Muscle of arm (tissue), 12 donors: ENCODE data around the gene RGS1. TPM values are rescaled to one million over a fixed set of nuclear protein-coding genes. Genes with fewer than 3 reads are reported as not detected.

Source experiments
- DNase-seq: peaks from one replicate; pipeline ENCODE4 v3.0.0-alpha.2; 2013
- polyA plus RNA-seq, 12 donors: library from polyadenylated mRNA; unstranded; fragments of 120-200 nt; gene quantifications; one replicate each; pipeline ENCODE4 v1.2.1, GENCODE V29; 2013; ENCODE audit not compliant: insufficient read length in 12 of 12

RGS1 gene
- polyA plus RNA-seq, 12 donors: 1.2 to 17.4 (median 3.8) TPM; not detected in 1

DNA sequence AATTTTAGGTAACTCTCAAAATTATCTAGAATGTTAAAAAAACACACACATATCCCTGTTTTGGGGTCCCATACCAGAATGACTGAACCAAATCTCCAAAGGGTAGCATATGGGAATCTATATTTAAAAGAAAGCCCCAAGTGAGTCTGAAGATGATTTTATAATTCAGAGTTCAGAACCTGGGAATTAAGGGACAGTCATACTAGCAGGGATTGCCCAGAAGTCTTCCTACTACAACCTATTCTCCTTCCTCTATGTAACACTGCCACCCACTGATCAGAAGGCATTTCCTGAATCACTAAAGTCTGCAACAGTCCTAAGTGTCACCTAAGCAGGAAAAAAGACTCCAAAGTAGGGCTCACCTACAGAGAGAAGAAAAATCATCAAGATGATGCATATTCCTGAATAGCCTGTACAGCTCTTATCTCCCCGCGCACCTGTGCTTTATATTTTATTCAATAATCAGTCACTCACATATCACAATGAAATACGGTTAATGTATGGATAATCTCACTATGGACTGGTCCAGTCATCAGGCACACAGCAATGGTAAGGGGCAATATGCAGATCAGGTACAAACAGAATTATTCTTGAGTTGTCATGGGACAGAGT lies 4.9 kb downstream of the RGS1 start:
- peak; percentile 50 for DNase-seq

DNA sequence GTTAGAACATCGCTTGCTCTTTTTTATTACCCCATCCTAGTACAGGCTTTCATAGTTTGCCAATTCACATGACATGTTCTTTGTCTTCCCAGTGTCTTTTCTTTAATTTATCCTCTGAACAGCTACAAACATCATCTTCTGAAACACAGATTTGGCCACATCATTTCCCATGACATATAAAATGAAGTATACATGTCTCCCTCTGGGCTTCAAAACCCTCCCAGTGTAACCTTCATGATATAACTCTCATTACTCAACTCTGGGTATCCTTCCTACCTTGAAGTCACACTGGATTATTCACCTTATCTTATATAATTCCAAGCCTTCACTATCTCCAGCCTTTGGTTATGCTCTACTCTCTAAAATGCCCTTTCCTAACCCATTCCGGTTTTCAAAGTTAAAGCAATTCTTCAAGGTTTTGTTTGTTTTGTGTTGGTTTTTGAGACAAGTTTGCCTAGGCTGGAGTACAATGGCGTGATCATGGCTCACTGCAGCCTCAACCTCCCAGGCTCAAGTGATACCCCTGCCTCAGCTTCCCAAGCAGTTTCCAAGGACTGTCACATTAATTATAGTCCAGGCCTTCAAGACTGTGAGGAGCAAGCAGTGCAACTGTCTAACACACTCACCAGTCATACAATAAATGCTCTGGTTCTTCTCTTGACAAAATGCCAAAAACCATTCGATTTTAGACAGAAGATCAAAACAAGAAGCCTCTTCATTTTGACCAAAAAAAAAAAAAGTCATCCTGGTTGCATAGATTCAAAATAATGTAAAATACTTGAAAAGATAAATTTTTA lies 5.8 kb downstream of the RGS1 start:
- no peak for DNase-seq

GRCh38 chr1:192584866-192585265 lies 9.3 kb downstream of the RGS1 start:
- DNase-seq: no peak

- no peak for DNase-seq
These were observed 12.1 kb downstream of the RGS1 start for GRCh38 chr1:192587386-192588266.

DNA sequence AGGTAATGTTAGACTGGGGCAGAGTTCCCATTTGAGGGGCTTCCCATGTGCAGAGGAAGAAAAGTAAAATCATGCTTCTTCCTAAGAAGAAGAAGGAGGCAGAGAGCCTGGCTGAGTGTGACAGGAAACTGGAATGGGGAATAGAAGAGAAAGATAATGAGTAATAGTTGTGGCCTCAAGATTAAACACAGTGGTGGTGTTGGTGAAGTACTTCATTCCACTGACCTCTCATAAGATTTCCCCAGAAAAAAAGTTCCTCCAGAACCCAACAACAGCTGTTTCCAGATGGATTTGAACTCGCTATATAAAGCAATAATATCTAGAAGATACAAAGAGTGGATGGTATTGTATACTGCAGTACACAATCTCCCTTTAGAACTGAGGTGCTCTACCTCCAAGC lies 13.0 kb downstream of the RGS1 start:
- DNase-seq: no peak

DNA sequence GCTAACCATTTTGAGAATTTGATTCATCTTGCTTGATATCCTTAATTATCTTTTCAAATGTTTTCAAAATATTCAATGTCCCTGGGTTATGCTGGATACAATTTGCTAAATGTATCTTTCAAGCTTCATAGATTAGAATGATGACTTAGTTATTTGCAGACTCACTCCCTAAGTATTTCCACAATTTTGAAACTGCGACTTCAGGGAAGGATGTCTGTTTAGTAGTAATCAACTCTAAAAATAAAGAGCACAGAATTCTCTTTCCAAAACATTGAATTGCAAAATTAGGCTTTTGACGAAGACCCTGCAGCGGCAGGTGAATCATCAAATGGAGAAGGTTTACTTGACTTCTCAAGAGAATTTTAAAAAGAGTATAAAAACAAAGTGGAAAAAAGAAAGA lies 14.2 kb downstream of the RGS1 start:
- DNase-seq: no peak

- DNase-seq: no peak
These were observed 16.9 kb downstream of the RGS1 start for GRCh38 chr1:192592517-192592916.

DNA sequence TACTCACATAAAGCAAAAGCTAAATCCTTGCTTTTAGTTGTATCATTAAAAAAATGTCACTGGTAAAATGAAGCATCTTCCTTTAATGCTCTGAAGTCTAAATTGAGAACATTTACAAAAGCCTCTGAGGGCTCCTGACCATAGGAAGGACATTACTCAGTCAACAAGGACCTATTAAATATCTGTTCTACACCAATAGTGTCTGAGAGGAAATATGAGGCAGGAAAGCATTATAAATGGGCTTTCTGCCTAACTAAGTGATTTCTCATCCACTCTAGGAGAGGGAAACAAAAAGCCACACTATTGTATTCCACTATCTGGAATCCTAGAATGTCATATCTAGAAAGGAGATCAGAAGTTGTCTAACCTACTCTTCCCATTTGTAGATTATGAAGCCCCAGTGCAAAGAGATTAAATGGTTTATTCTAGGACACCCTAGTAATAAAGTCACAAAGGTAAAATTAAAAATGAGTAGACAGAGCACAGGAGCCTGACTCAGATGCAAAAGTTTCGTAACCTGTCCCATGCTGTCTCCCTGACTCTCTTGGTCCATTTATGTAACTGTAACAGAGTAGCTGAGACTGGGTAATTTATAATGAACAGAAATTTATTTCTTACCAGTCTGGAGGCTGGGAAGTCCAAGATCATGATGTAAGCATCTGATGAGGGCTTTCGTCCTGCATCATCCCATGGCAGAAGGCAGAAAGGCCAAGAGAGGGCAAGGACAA lies 17.6 kb downstream of the RGS1 start:
- no peak for DNase-seq

DNA sequence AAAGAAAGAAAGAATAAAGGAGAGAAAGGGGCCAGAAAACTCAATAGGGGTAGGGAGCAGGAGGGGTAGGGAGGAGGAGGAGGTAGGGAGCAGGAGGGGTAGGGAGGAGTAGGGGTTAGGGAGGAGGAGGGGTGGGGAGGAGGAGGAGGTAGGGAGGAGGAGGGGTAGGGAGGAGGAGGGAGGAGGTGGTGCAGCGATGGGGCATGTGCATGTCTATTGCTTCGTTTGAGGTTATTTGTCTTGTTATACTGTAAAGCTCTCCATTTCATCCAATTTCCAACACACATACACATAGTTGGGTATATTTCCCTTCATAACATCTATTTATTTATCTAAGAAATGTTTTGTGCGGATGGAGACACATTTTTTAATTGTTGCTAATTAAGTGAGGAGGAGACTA lies 19.7 kb downstream of the RGS1 start:
- DNase-seq: no peak

GRCh38 chr1:192598589-192598988 lies 23.0 kb downstream of the RGS1 start:
- no peak for DNase-seq

GRCh38 chr1:192600275-192600674 lies 24.7 kb downstream of the RGS1 start:
- DNase-seq: no peak

GRCh38 chr1:192601143-192601542 lies 25.6 kb downstream of the RGS1 start:
- DNase-seq: no peak

DNA sequence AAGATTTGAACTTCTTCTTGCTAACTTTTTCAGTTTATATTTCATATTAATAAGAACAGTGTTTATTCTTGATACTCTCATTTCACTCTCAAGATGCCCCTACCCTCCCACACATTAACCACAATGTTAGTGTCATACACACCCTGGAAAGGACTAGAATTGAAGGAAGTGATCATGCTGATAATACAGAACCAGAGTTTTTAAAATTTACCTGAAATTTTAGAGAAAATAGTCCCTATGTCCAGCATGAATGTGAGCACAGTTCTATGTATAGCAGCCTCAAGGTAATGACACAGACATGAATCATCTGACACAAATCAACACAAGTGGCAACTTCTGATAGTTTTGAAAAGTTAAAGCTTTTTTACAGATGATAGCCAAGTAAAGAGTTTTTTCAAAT lies 26.0 kb downstream of the RGS1 start:
- DNase-seq: no peak

GRCh38 chr1:192602757-192603156 lies 27.2 kb downstream of the RGS1 start:
- DNase-seq: no peak

DNA sequence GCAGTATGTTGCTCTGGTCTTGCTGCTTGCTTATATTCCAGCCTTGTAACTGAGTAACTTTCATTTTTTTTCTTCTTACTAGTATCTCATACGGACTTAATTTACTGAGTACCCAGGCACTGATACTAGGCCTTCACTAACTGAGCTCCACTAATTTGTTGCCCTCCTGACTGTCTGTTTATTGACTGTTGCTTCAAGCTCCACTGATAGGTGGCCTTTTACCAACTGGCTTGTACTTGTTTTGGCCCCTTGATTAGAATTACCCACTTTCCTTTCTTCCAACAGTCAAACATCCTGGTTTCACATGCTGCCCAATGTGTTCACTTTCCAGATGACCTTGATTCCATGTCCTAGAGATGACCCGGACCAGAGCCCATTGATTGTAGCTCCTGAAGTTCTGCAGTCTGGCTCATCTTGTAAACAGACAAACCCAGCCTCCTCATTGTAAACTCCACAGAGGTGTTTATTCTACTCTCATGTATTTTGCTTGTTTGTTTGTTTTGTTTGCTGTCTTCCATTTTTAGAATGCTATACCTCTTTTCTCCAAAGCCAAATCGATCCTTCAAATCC lies 27.7 kb downstream of the RGS1 start:
- DNase-seq: no peak

GRCh38 chr1:192604979-192605620 lies 29.5 kb downstream of the RGS1 start:
- no peak for DNase-seq

DNA sequence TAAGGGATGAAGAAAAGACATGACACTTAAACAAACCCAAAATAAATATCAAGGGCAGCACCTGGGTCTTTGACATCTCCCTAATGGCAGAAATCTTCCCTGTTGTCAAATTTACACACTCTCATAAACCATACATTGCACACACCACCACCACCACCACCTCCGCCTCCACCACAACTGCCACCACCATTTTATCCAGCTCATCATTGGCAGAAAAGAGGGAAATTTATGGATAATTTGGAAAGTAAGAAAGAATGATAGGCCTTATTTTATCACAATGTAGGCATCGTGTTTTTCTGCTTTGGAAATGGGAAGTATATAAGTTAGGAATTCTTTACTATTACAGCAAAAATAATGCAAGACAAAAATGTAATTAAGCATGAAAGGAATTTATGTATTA lies 33.1 kb downstream of the RGS1 start:
- DNase-seq: no peak

GRCh38 chr1:192609110-192610079 lies 33.8 kb downstream of the RGS1 start:
- DNase-seq: no peak

DNA sequence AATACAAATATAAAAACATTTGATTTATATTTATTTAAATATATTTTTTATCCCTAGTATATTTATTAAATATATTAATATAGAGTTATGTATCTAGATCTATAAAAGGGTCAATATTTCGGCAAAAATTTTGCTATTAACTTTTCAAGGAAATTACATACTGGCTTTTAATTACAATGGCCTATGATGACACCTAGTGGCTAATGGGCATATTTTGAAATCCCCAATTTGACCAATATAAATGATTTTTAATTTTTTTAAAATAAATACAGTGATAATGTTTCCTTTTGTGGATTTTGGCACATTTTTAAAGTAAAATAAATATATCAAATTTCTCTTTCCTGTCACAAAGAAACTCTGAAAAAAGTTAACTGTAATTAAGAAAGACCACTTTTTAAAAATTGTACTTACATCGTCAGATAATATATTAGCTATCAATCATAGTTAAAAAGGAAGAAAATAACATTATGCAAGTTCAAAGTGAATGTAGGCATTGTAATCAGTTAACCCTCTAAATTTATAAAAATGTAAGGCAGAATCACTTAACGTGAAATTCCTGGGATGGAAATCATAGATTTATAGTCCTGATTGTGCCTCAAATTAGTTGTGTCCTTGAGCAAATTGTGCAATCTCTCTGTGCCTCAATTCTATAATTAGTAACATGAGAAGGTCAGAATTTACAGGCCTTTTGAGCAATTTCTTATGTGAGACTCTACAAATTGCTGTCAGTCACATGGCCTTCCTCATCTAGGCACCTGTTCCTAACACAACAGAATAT lies 34.7 kb downstream of the RGS1 start:
- no peak for DNase-seq
